ENCODE data around the gene CD74.
"Not testable (repeated sequence)": the region's sequence is repeated elsewhere in the genome, so short reads cannot be mapped to it uniquely, and the experiment has no call there.

The CD74 gene

GRCh38 chr5:150441813-150442698 lies 29.3 kb upstream of the CD74 start:
- DNase-seq, result no peak

GRCh38 chr5:150440948-150441812 lies 28.5 kb upstream of the CD74 start:
- DNase-seq, result no peak

GRCh38 chr5:150438873-150439546 lies 26.3 kb upstream of the CD74 start:
- no peak for DNase-seq

GRCh38 chr5:150436141-150436680 lies 23.5 kb upstream of the CD74 start:
- DNase-seq, result peak; percentile 84

GRCh38 chr5:150434464-150434863 lies 21.8 kb upstream of the CD74 start:
- DNase-seq, result peak; percentile 32

- no peak for DNase-seq
Observed at GRCh38 chr5:150431574-150431973, 18.9 kb upstream of the CD74 start.

- DNase-seq, result no peak
Observed at GRCh38 chr5:150431048-150431447, 18.3 kb upstream of the CD74 start.

GRCh38 chr5:150429410-150429873 lies 16.7 kb upstream of the CD74 start:
- DNase-seq, result no peak

GRCh38 chr5:150428978-150429377 lies 16.3 kb upstream of the CD74 start:
- DNase-seq, result no peak

- no peak for DNase-seq
Observed at GRCh38 chr5:150428106-150428876, 15.6 kb upstream of the CD74 start.

GRCh38 chr5:150426165-150426564 lies 13.5 kb upstream of the CD74 start:
- not testable (repeated sequence) for DNase-seq

GRCh38 chr5:150422758-150423157 lies 10.0 kb upstream of the CD74 start:
- no peak for DNase-seq

GRCh38 chr5:150422075-150422474 lies 9.4 kb upstream of the CD74 start:
- DNase-seq, result no peak

- DNase-seq, result no peak
Observed at GRCh38 chr5:150419630-150420270, 7.0 kb upstream of the CD74 start.

- not testable (repeated sequence) for DNase-seq
Observed at GRCh38 chr5:150413902-150414790, 1.4 kb upstream of the CD74 start.

- DNase-seq, result no peak
Observed at GRCh38 chr5:150413176-150413901, 629 bp upstream of the CD74 start.

- no peak for DNase-seq
Observed at GRCh38 chr5:150411245-150411979, 1.3 kb downstream of the CD74 start.

GRCh38 chr5:150410524-150411244 lies 2.0 kb downstream of the CD74 start:
- peak; percentile 83 for DNase-seq
